Measurements from ENCODE around the gene TECTA. TPM values are rescaled to one million over a fixed set of nuclear protein-coding genes. Genes with fewer than 3 reads are reported as not detected.

TECTA gene
- total and polyA plus RNA-seq, 9 donors = 0.53 to 1.3 (median 0.97) TPM

DNA sequence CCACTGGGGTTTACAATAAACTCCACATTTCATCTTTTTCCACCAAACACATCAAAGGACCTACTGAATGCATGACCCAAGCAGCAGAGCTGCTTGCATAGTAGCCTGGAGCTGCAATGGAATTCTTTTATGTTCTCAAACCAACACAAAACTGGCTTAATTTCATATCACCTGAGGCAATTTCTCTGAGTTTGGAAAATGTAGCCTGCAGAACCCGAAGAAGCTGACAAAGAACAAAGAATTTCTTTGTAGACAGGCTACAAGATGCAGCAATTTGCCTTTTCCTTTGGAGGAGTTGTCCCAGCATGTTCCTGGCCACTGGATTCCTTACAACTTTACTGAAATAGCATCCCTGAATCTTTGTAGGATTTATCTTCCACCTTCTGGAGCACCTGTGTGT, 5.5 kb upstream of the TECTA start:
- H3K27ac ChIP-seq = no peak overlapping the region
- peaks cover 5% of the 10 kb centered on the region for H3K4me1 ChIP-seq (ENCODE audit: insufficient read depth)
- no peak overlapping the region for H3K4me3 ChIP-seq
- TF ChIP-seq EP300 (IDR thresholded peaks at IDR 0.05) (no peak), POLR2A (IDR thresholded peaks at IDR 0.05) (no peak)
- TF ChIP-seq, protein P1, sequence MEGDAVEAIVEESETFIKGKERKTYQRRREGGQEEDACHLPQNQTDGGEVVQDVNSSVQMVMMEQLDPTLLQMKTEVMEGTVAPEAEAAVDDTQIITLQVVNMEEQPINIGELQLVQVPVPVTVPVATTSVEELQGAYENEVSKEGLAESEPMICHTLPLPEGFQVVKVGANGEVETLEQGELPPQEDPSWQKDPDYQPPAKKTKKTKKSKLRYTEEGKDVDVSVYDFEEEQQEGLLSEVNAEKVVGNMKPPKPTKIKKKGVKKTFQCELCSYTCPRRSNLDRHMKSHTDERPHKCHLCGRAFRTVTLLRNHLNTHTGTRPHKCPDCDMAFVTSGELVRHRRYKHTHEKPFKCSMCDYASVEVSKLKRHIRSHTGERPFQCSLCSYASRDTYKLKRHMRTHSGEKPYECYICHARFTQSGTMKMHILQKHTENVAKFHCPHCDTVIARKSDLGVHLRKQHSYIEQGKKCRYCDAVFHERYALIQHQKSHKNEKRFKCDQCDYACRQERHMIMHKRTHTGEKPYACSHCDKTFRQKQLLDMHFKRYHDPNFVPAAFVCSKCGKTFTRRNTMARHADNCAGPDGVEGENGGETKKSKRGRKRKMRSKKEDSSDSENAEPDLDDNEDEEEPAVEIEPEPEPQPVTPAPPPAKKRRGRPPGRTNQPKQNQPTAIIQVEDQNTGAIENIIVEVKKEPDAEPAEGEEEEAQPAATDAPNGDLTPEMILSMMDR (IDR thresholded peaks at IDR 0.05) = no peak
- DNase-seq = no peak
- H3K27me3 ChIP-seq = no peaks in the 10 kb centered on the region
- no peaks in the 10 kb centered on the region for H3K36me3 ChIP-seq
- 94 to 100% (median 96%) methylated on average over 1 of the region's 1 CpG for WGBS, 3 donors
- H3K9me3 ChIP-seq = no peaks in the 10 kb centered on the region
- intact Hi-C loops (cut with DNase I) = no loop called here

DNA sequence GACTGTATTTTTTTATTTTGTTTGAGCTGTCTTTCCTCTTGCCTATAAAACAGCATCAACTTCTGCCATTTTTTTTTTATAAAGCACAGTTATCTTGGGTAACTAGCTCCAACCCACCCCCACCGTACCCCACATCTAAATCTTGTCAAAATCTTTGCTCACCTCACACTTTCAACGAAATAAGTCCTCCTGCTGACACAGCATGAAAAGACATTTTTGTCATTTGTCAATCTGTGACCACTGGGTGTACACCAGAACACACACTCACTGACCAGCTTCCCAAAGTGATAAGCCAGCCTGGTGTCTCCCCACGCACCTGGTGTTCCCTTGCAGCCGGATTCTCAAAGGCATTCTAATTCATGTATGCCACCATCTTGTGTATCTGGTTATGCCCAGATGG, 1.7 kb upstream of the TECTA start:
- H3K9me3 ChIP-seq = no peaks in the 10 kb centered on the region
- WGBS, 3 donors = 75 to 91% (median 83%) methylated on average over 4 of the region's 4 CpGs
- intact Hi-C loops (cut with DNase I) = no loop called here
- DNase-seq = no peak
- TF ChIP-seq, protein P1 (IDR thresholded peaks at IDR 0.05) = no peak
- TF ChIP-seq POLR2A (IDR thresholded peaks at IDR 0.05) = no peak
- TF ChIP-seq EP300 (IDR thresholded peaks at IDR 0.05) = no peak
- no peaks in the 10 kb centered on the region for H3K27me3 ChIP-seq
- H3K4me1 ChIP-seq (ENCODE audit: insufficient read depth) = peaks cover 7% of the 10 kb centered on the region
- H3K36me3 ChIP-seq = no peaks in the 10 kb centered on the region
- H3K4me3 ChIP-seq = no peak overlapping the region
- H3K27ac ChIP-seq = no peak overlapping the region

DNA sequence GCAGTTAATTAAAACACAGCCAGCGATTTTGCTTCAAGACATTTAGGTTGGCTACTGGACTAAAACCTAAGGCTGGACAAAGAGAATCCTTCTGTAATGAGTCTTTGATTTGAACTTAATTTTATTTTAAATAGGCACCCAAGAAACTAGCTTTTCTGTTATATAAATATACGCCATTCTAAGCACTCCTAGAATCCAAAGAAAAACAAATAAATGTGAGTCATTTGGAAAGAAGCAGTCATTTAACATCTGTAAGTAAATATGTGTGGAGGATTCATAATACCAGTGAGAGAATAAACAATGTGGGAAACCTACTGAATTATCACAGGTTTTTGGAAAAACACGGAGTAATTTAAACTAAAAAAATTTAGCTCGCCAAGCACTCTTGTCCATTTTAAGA, 1.2 kb upstream of the TECTA start:
- no peak for TF ChIP-seq EP300 (IDR thresholded peaks at IDR 0.05)
- TF ChIP-seq, protein P1 (IDR thresholded peaks at IDR 0.05) = no peak
- TF ChIP-seq POLR2A (IDR thresholded peaks at IDR 0.05) = no peak
- Histone ChIP-seq H3K27ac (no peak overlapping the region), H3K4me3 (no peak overlapping the region), H3K4me1 (ENCODE audit: insufficient read depth) (peaks cover 10% of the 10 kb centered on the region), H3K27me3 (no peaks in the 10 kb centered on the region), H3K9me3 (no peaks in the 10 kb centered on the region), H3K36me3 (no peaks in the 10 kb centered on the region)
- DNase-seq = no peak
- 10 to 38% (median 12%) methylated on average over 4 of the region's 4 CpGs for WGBS, 3 donors
- intact Hi-C loops (cut with DNase I) = no loop called here

DNA sequence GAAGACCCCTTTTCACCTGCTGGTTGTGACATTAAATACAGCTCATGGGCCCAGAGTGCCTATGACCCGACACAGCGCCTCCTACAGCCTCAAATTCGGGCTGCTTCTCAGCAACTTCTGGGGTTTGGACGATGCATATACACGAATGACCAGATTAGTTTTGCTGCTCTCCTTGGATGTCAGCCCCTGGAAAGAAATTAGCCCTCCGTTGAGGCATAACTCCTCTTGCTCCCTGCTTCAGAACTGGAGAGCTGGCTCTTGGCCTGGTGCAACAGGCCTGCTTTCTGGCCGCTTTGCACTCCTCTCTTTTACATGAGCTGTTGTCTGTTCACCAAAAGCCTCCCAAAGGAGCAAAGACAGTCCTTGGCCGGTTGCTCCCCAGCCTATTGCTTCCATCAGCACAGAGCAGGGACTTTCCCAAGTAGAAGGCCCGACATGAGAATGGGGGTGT, 3.3 kb downstream of the TECTA start:
- WGBS, 3 donors = 51 to 57% (median 56%) methylated on average over 9 of the region's 9 CpGs

More for the DNA sequence above, 3.3 kb downstream of the TECTA start:
- TF ChIP-seq, protein P1 (IDR thresholded peaks at IDR 0.05) = no peak
- TF ChIP-seq EP300 (IDR thresholded peaks at IDR 0.05) (no peak), POLR2A (IDR thresholded peaks at IDR 0.05) (no peak)
- Histone ChIP-seq H3K4me3 (no peak overlapping the region), H3K27ac (peak overlapping the region in 1 of 2 donors; percentile 64), H3K36me3 (no peaks in the 10 kb centered on the region), H3K9me3 (no peaks in the 10 kb centered on the region), H3K27me3 (no peaks in the 10 kb centered on the region), H3K4me1 (ENCODE audit: insufficient read depth) (peaks cover 16% of the 10 kb centered on the region)
- intact Hi-C loops (cut with DNase I) = no loop called here
- DNase-seq = peak in 3 of 5 donors; percentile 19 to 44 (median 33)
